K562 (cell line): ENCODE measurements around the gene DUSP3.

Experiments
- CREB1 ChIP-seq, 2 experiments: sonication (generic) in 1 of 2; formaldehyde crosslinking in 1 of 2; IDR thresholded peaks; 2 replicates each; pipeline versions ENCODE4 v1.6.1 to v1.8.0; 2012 to 2022; ENCODE audit warnings: inconsistent platforms in 1 of 2, mild to moderate bottlenecking in 1 of 2, missing genetic modification reagents in 1 of 2, moderate library complexity in 1 of 2
- HDAC1 ChIP-seq, 2 experiments: fragments of 450-650 bp; IDR thresholded peaks; 2 replicates each; pipeline ENCODE4 v1.6.1; 2016 to 2017; ENCODE audit warnings: inconsistent platforms in 1 of 2, mild to moderate bottlenecking in 1 of 2, moderate library complexity in 1 of 2
- ZC3H11A ChIP-seq: IDR thresholded peaks from 2 replicates; pipeline ENCODE4 v1.6.1; 2012; ENCODE audit warnings: low read depth, low read length, improper control_type of control experiment
- ZC3H8 ChIP-seq: fragments of 450-650 bp; IDR thresholded peaks from 2 replicates; pipeline ENCODE4 v1.6.1; 2017
- ZNF24 ChIP-seq: fragments of 450-650 bp; IDR thresholded peaks from 2 replicates; pipeline ENCODE4 v1.6.1; 2016
- ZNF408 ChIP-seq: fragments of 250-450 bp; sonication (Bioruptor Pico); IDR thresholded peaks from 2 replicates; pipeline ENCODE4 v1.4.0; 2020; ENCODE audit warnings: low read depth, mild to moderate bottlenecking, moderate library complexity
- TF ChIP-seq, protein P1 (sequence below): sonication (generic); formaldehyde crosslinking; IDR thresholded peaks from 2 replicates; pipeline ENCODE4 v1.8.0; 2022; ENCODE audit warnings: mild to moderate bottlenecking, missing genetic modification reagents
- TF ChIP-seq, protein P2 (sequence below): fragments of 250-450 bp; sonication (Bioruptor Pico); IDR thresholded peaks from 2 replicates; pipeline ENCODE4 v1.4.0; 2020; ENCODE audit warnings: mild to moderate bottlenecking

DNA sequence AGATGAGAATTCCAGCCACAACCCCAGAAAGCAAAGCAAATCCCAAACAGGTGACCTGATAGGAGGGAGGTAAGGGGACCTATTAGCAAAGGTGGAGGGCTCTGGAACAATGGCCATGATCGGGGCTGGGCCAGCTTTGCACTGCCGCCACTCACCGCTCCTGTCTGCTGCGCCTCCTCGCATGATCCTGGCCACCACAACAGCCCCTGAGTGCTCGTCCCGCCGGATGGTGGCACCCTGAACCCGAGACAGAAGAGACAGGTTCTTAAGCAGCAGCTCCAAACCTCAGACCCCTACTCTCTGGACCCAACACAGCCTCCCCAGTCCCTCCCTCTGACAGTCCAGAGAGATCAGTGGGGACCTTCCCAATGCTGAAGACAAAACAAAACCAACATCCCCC lies 48.8 kb upstream of the DUSP3 start:
- no peak for TF ChIP-seq CREB1 (IDR thresholded peaks at IDR 0.05)
- TF ChIP-seq CREB1 (CRISPR knock-in tag; IDR thresholded peaks at IDR 0.05) = no peak
- TF ChIP-seq, protein P1, sequence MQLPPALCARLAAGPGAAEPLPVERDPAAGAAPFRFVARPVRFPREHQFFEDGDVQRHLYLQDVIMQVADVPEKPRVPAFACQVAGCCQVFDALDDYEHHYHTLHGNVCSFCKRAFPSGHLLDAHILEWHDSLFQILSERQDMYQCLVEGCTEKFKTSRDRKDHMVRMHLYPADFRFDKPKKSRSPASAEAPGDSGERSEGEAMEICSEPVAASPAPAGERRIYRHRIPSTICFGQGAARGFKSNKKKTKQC (CRISPR knock-in tag) = no peak
- TF ChIP-seq, protein P2, sequence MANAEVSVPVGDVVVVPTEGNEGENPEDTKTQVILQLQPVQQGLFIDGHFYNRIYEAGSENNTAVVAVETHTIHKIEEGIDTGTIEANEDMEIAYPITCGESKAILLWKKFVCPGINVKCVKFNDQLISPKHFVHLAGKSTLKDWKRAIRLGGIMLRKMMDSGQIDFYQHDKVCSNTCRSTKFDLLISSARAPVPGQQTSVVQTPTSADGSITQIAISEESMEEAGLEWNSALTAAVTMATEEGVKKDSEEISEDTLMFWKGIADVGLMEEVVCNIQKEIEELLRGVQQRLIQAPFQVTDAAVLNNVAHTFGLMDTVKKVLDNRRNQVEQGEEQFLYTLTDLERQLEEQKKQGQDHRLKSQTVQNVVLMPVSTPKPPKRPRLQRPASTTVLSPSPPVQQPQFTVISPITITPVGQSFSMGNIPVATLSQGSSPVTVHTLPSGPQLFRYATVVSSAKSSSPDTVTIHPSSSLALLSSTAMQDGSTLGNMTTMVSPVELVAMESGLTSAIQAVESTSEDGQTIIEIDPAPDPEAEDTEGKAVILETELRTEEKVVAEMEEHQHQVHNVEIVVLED (CRISPR knock-in tag) = no peak
- TF ChIP-seq ZC3H8 = no peak
- no peak for TF ChIP-seq HDAC1 (IDR thresholded peaks at IDR 0.05)
- TF ChIP-seq ZNF24 = no peak
- no peak for TF ChIP-seq ZNF408
- no peak for TF ChIP-seq ZC3H11A
